ENCODE data around the gene RHOT2. TPM values are rescaled to one million over a fixed set of nuclear protein-coding genes. Genes with fewer than 3 reads are reported as not detected.

RHOT2 gene
- total RNA-seq, 1 experiment from 2014 or later, result 73.8 TPM

- Histone ChIP-seq H3K4me1 (ENCODE audit: low read length) (peaks cover 8% of the 10 kb centered on the region), H3K9me3 (ENCODE audit: low read length) (no peaks in the 10 kb centered on the region), H3K79me2 (ENCODE audit: low read length) (peaks cover 24% of the 10 kb centered on the region), H3K4me2 (ENCODE audit: low read depth, low read length, poor library complexity, severe bottlenecking) (peak overlapping the region; percentile 87), H2AFZ (ENCODE audit: low read length) (no peak overlapping the region), H3K9ac (ENCODE audit: low read length) (peak overlapping the region; percentile 100), H3K9me2 (replicated peaks; ENCODE audit: insufficient read depth, low read length) (no peaks in the 10 kb centered on the region), H4K20me1 (ENCODE audit: insufficient read depth, low read depth, low read length) (peaks cover 15% of the 10 kb centered on the region), H3K36me3 (ENCODE audit: insufficient read depth, low read length) (peaks cover 10% of the 10 kb centered on the region), H3K4me3 (ENCODE audit: low read length) (peak overlapping the region; percentile 97), H3K27ac (ENCODE audit: low read length) (peak overlapping the region; percentile 71), H3K27me3 (ENCODE audit: low read length) (no peaks in the 10 kb centered on the region)
- peak; percentile 59 for DNase-seq
Measured at GRCh38 chr16:668519-669171, 713 bp downstream of the RHOT2 start.

GRCh38 chr16:669666-670065, 1.7 kb downstream of the RHOT2 start:
- H3K27me3 ChIP-seq (ENCODE audit: low read length), result no peaks in the 10 kb centered on the region
- no peaks in the 10 kb centered on the region for H3K9me3 ChIP-seq (ENCODE audit: low read length)
- H3K36me3 ChIP-seq (ENCODE audit: insufficient read depth, low read length), result peaks cover 10% of the 10 kb centered on the region
- DNase-seq, result no peak
- H4K20me1 ChIP-seq (ENCODE audit: insufficient read depth, low read depth, low read length), result peaks cover 15% of the 10 kb centered on the region
- H3K4me2 ChIP-seq (ENCODE audit: low read depth, low read length, poor library complexity, severe bottlenecking), result peak overlapping the region; percentile 87
- no peak overlapping the region for H2AFZ ChIP-seq (ENCODE audit: low read length)
- peaks cover 8% of the 10 kb centered on the region for H3K4me1 ChIP-seq (ENCODE audit: low read length)
- H3K9me2 ChIP-seq (replicated peaks; ENCODE audit: insufficient read depth, low read length), result no peaks in the 10 kb centered on the region
- no peak overlapping the region for H3K27ac ChIP-seq (ENCODE audit: low read length)
- H3K4me3 ChIP-seq (ENCODE audit: low read length), result peak overlapping the region; percentile 97
- peak overlapping the region; percentile 100 for H3K9ac ChIP-seq (ENCODE audit: low read length)
- peaks cover 24% of the 10 kb centered on the region for H3K79me2 ChIP-seq (ENCODE audit: low read length)

- H3K27ac ChIP-seq (ENCODE audit: low read length), result no peak overlapping the region
- peaks cover 24% of the 10 kb centered on the region for H3K79me2 ChIP-seq (ENCODE audit: low read length)
- no peak overlapping the region for H3K4me3 ChIP-seq (ENCODE audit: low read length)
- H3K9me3 ChIP-seq (ENCODE audit: low read length), result no peaks in the 10 kb centered on the region
- no peaks in the 10 kb centered on the region for H3K9me2 ChIP-seq (replicated peaks; ENCODE audit: insufficient read depth, low read length)
- DNase-seq, result no peak
- H3K36me3 ChIP-seq (ENCODE audit: insufficient read depth, low read length), result peaks cover 10% of the 10 kb centered on the region
- no peak overlapping the region for H2AFZ ChIP-seq (ENCODE audit: low read length)
- no peaks in the 10 kb centered on the region for H3K27me3 ChIP-seq (ENCODE audit: low read length)
- no peak overlapping the region for H3K9ac ChIP-seq (ENCODE audit: low read length)
- H3K4me2 ChIP-seq (ENCODE audit: low read depth, low read length, poor library complexity, severe bottlenecking), result no peak overlapping the region
- peaks cover 8% of the 10 kb centered on the region for H3K4me1 ChIP-seq (ENCODE audit: low read length)
- H4K20me1 ChIP-seq (ENCODE audit: insufficient read depth, low read depth, low read length), result peaks cover 20% of the 10 kb centered on the region
Measured at GRCh38 chr16:670485-671352, 2.8 kb downstream of the RHOT2 start.

GRCh38 chr16:671353-672131, 3.6 kb downstream of the RHOT2 start:
- H3K4me3 ChIP-seq (ENCODE audit: low read length), result no peak overlapping the region
- H3K9me2 ChIP-seq (replicated peaks; ENCODE audit: insufficient read depth, low read length), result no peaks in the 10 kb centered on the region
- no peak for DNase-seq
- H3K4me1 ChIP-seq (ENCODE audit: low read length), result peaks cover 8% of the 10 kb centered on the region
- H3K9me3 ChIP-seq (ENCODE audit: low read length), result no peaks in the 10 kb centered on the region
- H2AFZ ChIP-seq (ENCODE audit: low read length), result no peak overlapping the region
- no peak overlapping the region for H3K4me2 ChIP-seq (ENCODE audit: low read depth, low read length, poor library complexity, severe bottlenecking)
- peaks cover 24% of the 10 kb centered on the region for H3K79me2 ChIP-seq (ENCODE audit: low read length)
- H3K9ac ChIP-seq (ENCODE audit: low read length), result no peak overlapping the region
- H4K20me1 ChIP-seq (ENCODE audit: insufficient read depth, low read depth, low read length), result peaks cover 20% of the 10 kb centered on the region
- H3K36me3 ChIP-seq (ENCODE audit: insufficient read depth, low read length), result peaks cover 10% of the 10 kb centered on the region
- no peaks in the 10 kb centered on the region for H3K27me3 ChIP-seq (ENCODE audit: low read length)
- H3K27ac ChIP-seq (ENCODE audit: low read length), result no peak overlapping the region

- H4K20me1 ChIP-seq (ENCODE audit: insufficient read depth, low read depth, low read length), result peaks cover 22% of the 10 kb centered on the region
- H3K9ac ChIP-seq (ENCODE audit: low read length), result no peak overlapping the region
- H3K9me2 ChIP-seq (replicated peaks; ENCODE audit: insufficient read depth, low read length), result no peaks in the 10 kb centered on the region
- no peak overlapping the region for H3K4me2 ChIP-seq (ENCODE audit: low read depth, low read length, poor library complexity, severe bottlenecking)
- no peak overlapping the region for H3K27ac ChIP-seq (ENCODE audit: low read length)
- no peak overlapping the region for H3K4me3 ChIP-seq (ENCODE audit: low read length)
- H3K27me3 ChIP-seq (ENCODE audit: low read length), result no peaks in the 10 kb centered on the region
- no peak overlapping the region for H2AFZ ChIP-seq (ENCODE audit: low read length)
- DNase-seq, result no peak
- peaks cover 24% of the 10 kb centered on the region for H3K79me2 ChIP-seq (ENCODE audit: low read length)
- peaks cover 8% of the 10 kb centered on the region for H3K4me1 ChIP-seq (ENCODE audit: low read length)
- H3K36me3 ChIP-seq (ENCODE audit: insufficient read depth, low read length), result peaks cover 10% of the 10 kb centered on the region
- no peaks in the 10 kb centered on the region for H3K9me3 ChIP-seq (ENCODE audit: low read length)
Measured at GRCh38 chr16:672371-672770, 4.4 kb downstream of the RHOT2 start.

- DNase-seq, result no peak
Measured at GRCh38 chr16:672851-673250, 4.9 kb downstream of the RHOT2 start.

GRCh38 chr16:673399-673991, 5.6 kb downstream of the RHOT2 start:
- Histone ChIP-seq H3K4me1 (ENCODE audit: low read length) (peaks cover 8% of the 10 kb centered on the region), H3K4me3 (ENCODE audit: low read length) (no peak overlapping the region), H3K79me2 (ENCODE audit: low read length) (peaks cover 18% of the 10 kb centered on the region), H3K9ac (ENCODE audit: low read length) (no peak overlapping the region), H3K9me2 (replicated peaks; ENCODE audit: insufficient read depth, low read length) (no peaks in the 10 kb centered on the region), H2AFZ (ENCODE audit: low read length) (no peak overlapping the region), H3K9me3 (ENCODE audit: low read length) (no peaks in the 10 kb centered on the region), H4K20me1 (ENCODE audit: insufficient read depth, low read depth, low read length) (peaks cover 19% of the 10 kb centered on the region), H3K36me3 (ENCODE audit: insufficient read depth, low read length) (peaks cover 10% of the 10 kb centered on the region), H3K27me3 (ENCODE audit: low read length) (no peaks in the 10 kb centered on the region), H3K4me2 (ENCODE audit: low read depth, low read length, poor library complexity, severe bottlenecking) (no peak overlapping the region), H3K27ac (ENCODE audit: low read length) (no peak overlapping the region)
- no peak for DNase-seq

More at GRCh38 chr16:672851-673250, 4.9 kb downstream of the RHOT2 start:
- peaks cover 24% of the 10 kb centered on the region for H3K79me2 ChIP-seq (ENCODE audit: low read length)
- H3K9me3 ChIP-seq (ENCODE audit: low read length), result no peaks in the 10 kb centered on the region
- no peak overlapping the region for H3K4me2 ChIP-seq (ENCODE audit: low read depth, low read length, poor library complexity, severe bottlenecking)
- peaks cover 8% of the 10 kb centered on the region for H3K4me1 ChIP-seq (ENCODE audit: low read length)
- H3K27ac ChIP-seq (ENCODE audit: low read length), result no peak overlapping the region
- peaks cover 22% of the 10 kb centered on the region for H4K20me1 ChIP-seq (ENCODE audit: insufficient read depth, low read depth, low read length)
- H3K9me2 ChIP-seq (replicated peaks; ENCODE audit: insufficient read depth, low read length), result no peaks in the 10 kb centered on the region
- H3K9ac ChIP-seq (ENCODE audit: low read length), result no peak overlapping the region
- H3K27me3 ChIP-seq (ENCODE audit: low read length), result no peaks in the 10 kb centered on the region
- H3K36me3 ChIP-seq (ENCODE audit: insufficient read depth, low read length), result peaks cover 10% of the 10 kb centered on the region
- no peak overlapping the region for H2AFZ ChIP-seq (ENCODE audit: low read length)
- no peak overlapping the region for H3K4me3 ChIP-seq (ENCODE audit: low read length)
